SJSA1 (cell line): ENCODE measurements around the gene CAMK1G. TPM values are rescaled to one million over a fixed set of nuclear protein-coding genes. Genes with fewer than 3 reads are reported as not detected.

Experiments
- DNase-seq, 2 experiments: peaks; one replicate each; pipeline ENCODE4 v3.0.0-alpha.2; 2015 to 2020; ENCODE audit warnings: low spot score in 2 of 2, low read depth in 1 of 2
- H3K27ac ChIP-seq: fragments of 250-450 bp; sonication (Bioruptor Pico); 2 replicates; pipeline ENCODE4 v1.5.1; 2020; ENCODE audit warnings: mild to moderate bottlenecking, moderate library complexity
- H3K27me3 ChIP-seq: fragments of 250-450 bp; sonication (Bioruptor Pico); replicated peaks from 2 replicates; pipeline ENCODE4 v1.5.1; 2020; ENCODE audit warnings: mild to moderate bottlenecking, moderate library complexity
- H3K36me3 ChIP-seq: fragments of 250-450 bp; sonication (Bioruptor Pico); 2 replicates; pipeline ENCODE4 v1.5.1; 2020; ENCODE audit warnings: mild to moderate bottlenecking
- H3K4me1 ChIP-seq: fragments of 250-450 bp; sonication (Bioruptor Pico); replicated peaks from 2 replicates; pipeline ENCODE4 v1.6.1; 2021; ENCODE audit warnings: mild to moderate bottlenecking
- H3K4me3 ChIP-seq: fragments of 250-450 bp; sonication (Bioruptor Pico); 2 replicates; pipeline ENCODE4 v1.5.1; 2020; ENCODE audit warnings: mild to moderate bottlenecking
- H3K9me3 ChIP-seq: fragments of 250-450 bp; sonication (Bioruptor Pico); replicated peaks from 2 replicates; pipeline ENCODE4 v1.5.1; 2020; ENCODE audit warnings: mild to moderate bottlenecking
- total RNA-seq: library from RNA; depleted of rRNA; stranded (reverse); fragments of >200 nt; shearing (Covaris generic); gene quantifications from 2 replicates; pipeline ENCODE4 v1.2.3, GENCODE V29; 2014

The CAMK1G gene
- total RNA-seq, 1 experiment from 2014 or later, result 0.11 TPM

DNA sequence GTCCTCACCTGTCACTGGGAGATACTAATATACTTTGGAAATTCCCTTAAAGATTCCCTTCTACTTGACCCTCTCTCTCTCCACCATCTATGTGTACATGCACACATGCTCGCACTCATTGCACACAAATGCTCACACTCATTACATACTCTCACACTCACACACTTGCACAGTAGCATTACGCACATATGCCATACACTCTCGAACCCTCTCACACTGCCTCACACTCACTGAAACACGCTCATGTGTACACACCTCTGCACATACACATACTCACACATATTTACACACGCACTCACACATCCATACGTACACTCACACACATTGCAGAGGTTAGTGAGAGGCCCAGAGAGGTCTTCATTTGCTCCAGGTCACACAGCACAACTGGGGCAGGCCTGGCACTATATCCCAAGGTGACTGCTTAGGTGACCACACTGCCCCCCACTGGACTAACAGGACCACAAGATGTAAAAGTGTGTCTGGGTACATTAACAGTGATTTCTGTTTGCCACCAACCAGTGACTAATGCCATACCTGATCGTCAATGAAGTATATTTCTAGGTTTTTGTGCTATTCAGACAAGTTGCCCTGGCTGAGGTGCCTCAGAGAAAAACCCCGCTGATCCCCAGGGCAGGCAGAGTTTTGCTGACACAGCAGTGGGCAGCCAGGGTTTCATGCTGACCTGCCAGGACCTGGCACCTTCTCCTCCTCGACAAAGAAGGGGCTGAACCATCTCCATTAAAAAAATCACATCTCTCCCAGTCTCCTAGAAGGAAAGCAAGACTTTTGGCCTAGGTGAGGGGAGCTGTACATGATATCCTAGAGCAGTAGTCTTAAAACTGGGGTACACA, 28.5 kb upstream of the CAMK1G start:
- Histone ChIP-seq H3K9me3 (no peaks in the 10 kb centered on the region), H3K36me3 (no peaks in the 10 kb centered on the region), H3K4me3 (no peak overlapping the region), H3K4me1 (no peaks in the 10 kb centered on the region), H3K27ac (no peak overlapping the region), H3K27me3 (no peaks in the 10 kb centered on the region)
- DNase-seq, result no peak

GRCh38 chr1:209556162-209556690, 27.3 kb upstream of the CAMK1G start:
- no peaks in the 10 kb centered on the region for H3K9me3 ChIP-seq
- no peaks in the 10 kb centered on the region for H3K36me3 ChIP-seq
- DNase-seq, result no peak
- H3K4me1 ChIP-seq, result no peaks in the 10 kb centered on the region
- H3K27me3 ChIP-seq, result no peaks in the 10 kb centered on the region
- no peak overlapping the region for H3K4me3 ChIP-seq
- H3K27ac ChIP-seq, result no peak overlapping the region

DNA sequence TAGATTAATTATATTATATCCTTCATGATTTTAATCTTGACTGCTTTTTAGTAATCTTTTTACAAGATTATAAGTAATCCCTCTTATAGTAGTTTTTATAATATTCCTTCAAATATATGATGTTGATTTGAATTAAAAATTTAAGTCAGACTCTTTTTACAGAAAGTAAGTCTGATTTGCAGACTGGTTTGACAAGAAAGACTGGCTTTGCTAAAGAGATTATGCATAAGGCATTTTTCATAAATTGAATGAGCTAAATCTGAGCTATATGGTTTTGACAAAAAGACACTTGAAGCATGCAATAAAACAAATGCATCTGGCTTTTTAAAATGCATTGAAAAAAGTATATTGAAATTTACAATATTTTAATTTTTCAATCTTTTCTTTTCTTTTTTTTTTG, 26.3 kb upstream of the CAMK1G start:
- Histone ChIP-seq H3K36me3 (no peaks in the 10 kb centered on the region), H3K9me3 (no peaks in the 10 kb centered on the region), H3K4me3 (no peak overlapping the region), H3K4me1 (no peaks in the 10 kb centered on the region), H3K27me3 (no peaks in the 10 kb centered on the region), H3K27ac (no peak overlapping the region)
- no peak for DNase-seq

DNA sequence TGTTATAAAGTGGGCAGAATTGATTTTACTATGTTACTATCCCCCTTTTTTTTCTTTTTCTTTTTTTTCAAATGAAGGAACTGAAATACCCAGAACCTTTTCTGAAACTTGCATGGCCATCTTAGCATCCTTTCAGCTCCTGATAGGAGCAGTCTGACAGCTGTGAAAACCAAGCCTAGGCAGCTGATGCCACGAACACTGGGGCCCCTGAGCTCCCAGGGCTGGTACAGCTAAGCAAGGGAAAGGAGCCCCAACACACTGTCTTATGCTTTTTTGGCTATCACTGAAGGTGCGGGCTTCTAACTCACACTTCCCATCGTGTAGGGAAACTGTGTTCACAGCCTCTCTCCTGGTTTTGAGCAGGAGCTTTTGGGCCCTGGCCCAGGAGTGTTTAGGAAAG, 23.0 kb upstream of the CAMK1G start:
- H3K27ac ChIP-seq, result no peak overlapping the region
- no peaks in the 10 kb centered on the region for H3K36me3 ChIP-seq
- no peaks in the 10 kb centered on the region for H3K4me1 ChIP-seq
- no peaks in the 10 kb centered on the region for H3K9me3 ChIP-seq
- DNase-seq, result no peak
- no peak overlapping the region for H3K4me3 ChIP-seq
- no peaks in the 10 kb centered on the region for H3K27me3 ChIP-seq

DNA sequence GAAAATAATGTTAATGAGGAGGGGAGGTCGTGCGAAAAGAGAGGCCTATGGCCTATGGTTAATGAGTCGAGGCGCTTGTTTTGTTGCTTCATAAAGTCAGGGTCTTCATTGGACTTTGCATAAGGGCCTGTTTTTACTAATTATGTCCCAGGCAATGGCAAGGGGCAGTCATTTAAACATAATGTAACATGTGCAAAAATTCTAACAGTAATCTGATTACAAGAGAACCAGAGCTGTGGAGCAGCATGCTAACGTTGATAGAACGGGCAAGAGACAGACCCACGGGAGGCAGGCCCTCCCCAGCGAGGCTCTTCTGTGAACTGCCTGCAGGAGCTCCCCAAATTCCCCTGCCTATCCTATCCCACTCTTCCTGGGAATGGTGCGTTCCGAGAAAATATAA, 22.6 kb upstream of the CAMK1G start:
- Histone ChIP-seq H3K27ac (no peak overlapping the region), H3K4me1 (no peaks in the 10 kb centered on the region), H3K9me3 (no peaks in the 10 kb centered on the region), H3K27me3 (no peaks in the 10 kb centered on the region), H3K36me3 (no peaks in the 10 kb centered on the region), H3K4me3 (no peak overlapping the region)
- no peak for DNase-seq

GRCh38 chr1:209561532-209561931, 22.0 kb upstream of the CAMK1G start:
- no peak for DNase-seq
- H3K4me1 ChIP-seq, result no peaks in the 10 kb centered on the region
- H3K27ac ChIP-seq, result no peak overlapping the region
- no peaks in the 10 kb centered on the region for H3K9me3 ChIP-seq
- no peaks in the 10 kb centered on the region for H3K36me3 ChIP-seq
- no peak overlapping the region for H3K4me3 ChIP-seq
- H3K27me3 ChIP-seq, result 0 out of 2 replicates have a peak, but pooled peaks cover 2% of the 10 kb centered on the region

DNA sequence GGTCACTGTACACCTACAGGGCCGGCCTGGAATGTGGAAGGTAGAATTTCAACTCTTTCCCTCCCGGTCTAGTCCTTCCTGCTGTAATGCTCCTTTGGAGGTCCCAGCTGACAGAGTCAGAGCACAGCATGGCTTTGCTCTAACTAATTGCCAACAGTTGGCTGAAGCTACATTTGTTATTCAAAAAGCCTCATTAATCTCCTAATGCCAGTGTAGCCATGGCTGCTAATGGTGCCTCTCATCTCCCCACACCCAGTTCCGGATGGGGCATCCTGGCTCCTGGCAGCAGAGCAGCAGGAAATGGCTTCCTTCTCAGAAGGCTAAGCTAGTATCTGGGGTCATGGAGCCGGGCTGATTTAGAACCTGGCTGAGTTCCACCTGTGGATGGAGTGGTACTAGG, 18.7 kb upstream of the CAMK1G start:
- Histone ChIP-seq H3K27me3 (0 out of 2 replicates have a peak, but pooled peaks cover 2% of the 10 kb centered on the region), H3K27ac (no peak overlapping the region), H3K4me3 (no peak overlapping the region), H3K36me3 (no peaks in the 10 kb centered on the region), H3K4me1 (no peaks in the 10 kb centered on the region), H3K9me3 (no peaks in the 10 kb centered on the region)
- no peak for DNase-seq

DNA sequence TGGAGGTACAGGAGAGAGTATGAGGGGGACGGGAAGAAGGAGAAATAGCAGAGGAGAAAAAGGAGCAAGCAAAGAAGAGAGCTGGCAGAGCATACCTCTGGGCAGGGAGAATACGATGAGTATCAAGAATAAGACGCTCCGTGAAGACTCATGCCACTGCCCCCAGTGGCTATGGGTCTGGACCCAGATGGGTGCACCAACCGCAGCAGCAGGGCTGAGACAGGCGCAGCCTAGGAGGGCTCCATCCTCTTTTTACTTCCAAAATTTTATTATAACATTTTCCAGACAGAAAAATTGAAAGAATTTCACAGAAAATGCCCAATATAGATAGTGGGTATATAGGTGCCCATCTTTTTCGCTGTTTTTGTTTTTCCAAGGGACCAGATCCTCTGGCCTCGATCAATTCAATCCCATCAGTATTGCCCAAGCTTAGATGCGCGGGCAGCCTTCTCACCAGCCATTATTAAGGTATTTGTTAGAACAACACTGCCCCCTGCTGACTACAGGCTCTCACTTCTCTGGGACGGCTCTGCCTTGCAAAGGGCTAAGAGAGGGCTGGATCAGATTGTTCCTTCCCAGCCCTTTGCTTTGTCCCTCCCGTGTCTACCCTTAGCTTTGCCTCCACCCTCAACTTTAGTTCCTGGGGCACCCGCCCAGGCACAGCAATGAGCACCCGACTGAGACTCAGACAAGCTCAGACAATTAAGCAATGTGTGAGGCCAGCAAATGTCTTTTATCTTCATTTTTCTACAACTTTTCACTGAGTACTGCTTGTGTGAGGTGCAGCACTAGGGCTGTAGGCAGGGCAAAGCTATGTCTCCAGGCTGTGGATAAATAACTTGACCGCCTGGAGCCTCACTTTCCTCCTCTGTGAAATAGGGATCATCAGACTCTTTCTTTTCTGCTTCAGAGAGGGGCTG, 17.5 kb upstream of the CAMK1G start:
- H3K4me1 ChIP-seq, result no peaks in the 10 kb centered on the region
- H3K9me3 ChIP-seq, result no peaks in the 10 kb centered on the region
- H3K4me3 ChIP-seq, result no peak overlapping the region
- DNase-seq, result peak; percentile 46 to 79
- H3K36me3 ChIP-seq, result no peaks in the 10 kb centered on the region
- no peak overlapping the region for H3K27ac ChIP-seq
- peaks cover 2% of the 10 kb centered on the region; the same call in 1 of the 2 replicates for H3K27me3 ChIP-seq

DNA sequence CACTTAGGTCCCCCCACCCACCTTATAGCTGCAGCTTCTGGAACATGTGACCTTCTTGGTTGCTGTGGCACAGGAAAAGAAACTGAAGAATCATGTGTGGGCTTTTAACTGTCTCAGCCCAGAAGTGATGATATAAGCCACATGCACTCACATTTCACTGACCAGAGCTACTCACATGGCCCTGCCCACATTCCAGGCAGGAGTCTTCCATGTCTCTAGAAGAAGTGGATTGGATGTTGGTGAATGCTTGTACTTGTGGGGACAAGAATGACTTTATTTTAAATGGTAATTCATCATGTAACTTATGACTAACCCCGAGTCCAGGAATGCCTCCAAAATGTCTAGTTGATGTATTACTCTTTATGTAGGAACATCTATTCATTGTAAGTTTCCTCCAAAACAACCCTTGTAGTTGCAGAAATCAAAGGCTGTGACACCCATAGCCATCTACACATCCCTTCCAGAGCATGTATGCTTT, 15.8 kb upstream of the CAMK1G start:
- no peak for DNase-seq
- H3K4me1 ChIP-seq, result no peaks in the 10 kb centered on the region
- H3K9me3 ChIP-seq, result no peaks in the 10 kb centered on the region
- no peak overlapping the region for H3K4me3 ChIP-seq
- H3K36me3 ChIP-seq, result no peaks in the 10 kb centered on the region
- H3K27ac ChIP-seq, result no peak overlapping the region
- peaks cover 2% of the 10 kb centered on the region for H3K27me3 ChIP-seq

GRCh38 chr1:209569455-209570207, 13.9 kb upstream of the CAMK1G start:
- H3K4me3 ChIP-seq, result no peak overlapping the region
- no peak overlapping the region for H3K27ac ChIP-seq
- no peaks in the 10 kb centered on the region for H3K9me3 ChIP-seq
- no peaks in the 10 kb centered on the region for H3K4me1 ChIP-seq
- H3K27me3 ChIP-seq, result peaks cover 2% of the 10 kb centered on the region
- H3K36me3 ChIP-seq, result no peaks in the 10 kb centered on the region
- DNase-seq, result peak; percentile 23 to 68

GRCh38 chr1:209570743-209571142, 12.8 kb upstream of the CAMK1G start:
- H3K9me3 ChIP-seq, result no peaks in the 10 kb centered on the region
- no peak for DNase-seq
- peaks cover 7% of the 10 kb centered on the region for H3K27me3 ChIP-seq
- H3K27ac ChIP-seq, result no peak overlapping the region
- no peaks in the 10 kb centered on the region for H3K4me1 ChIP-seq
- H3K4me3 ChIP-seq, result no peak overlapping the region
- H3K36me3 ChIP-seq, result no peaks in the 10 kb centered on the region

GRCh38 chr1:209576392-209577197, 6.9 kb upstream of the CAMK1G start:
- Histone ChIP-seq H3K27me3 (peaks cover 5% of the 10 kb centered on the region; the same call in 1 of the 2 replicates), H3K27ac (no peak overlapping the region), H3K4me1 (no peaks in the 10 kb centered on the region), H3K36me3 (no peaks in the 10 kb centered on the region), H3K4me3 (no peak overlapping the region), H3K9me3 (no peaks in the 10 kb centered on the region)
- peak; percentile 56 to 73 for DNase-seq
